Activated naive CD8-positive, alpha-beta T cell treated with anti-CD3 and anti-CD28 coated beads, Interleukin-2, amount 50 U/mL, for 16 hours (primary cell): ENCODE results near the gene OR7A5.
"Not testable (repeated sequence)": the region's sequence is repeated elsewhere in the genome, so short reads cannot be mapped to it uniquely, and the experiment has no call there.

ENCODE experiments used
- DNase-seq: peaks from one replicate; pipeline ENCODE4 v3.0.0-alpha.2; 2020; ENCODE audit warnings: low read depth, low spot score

The OR7A5 gene

DNA sequence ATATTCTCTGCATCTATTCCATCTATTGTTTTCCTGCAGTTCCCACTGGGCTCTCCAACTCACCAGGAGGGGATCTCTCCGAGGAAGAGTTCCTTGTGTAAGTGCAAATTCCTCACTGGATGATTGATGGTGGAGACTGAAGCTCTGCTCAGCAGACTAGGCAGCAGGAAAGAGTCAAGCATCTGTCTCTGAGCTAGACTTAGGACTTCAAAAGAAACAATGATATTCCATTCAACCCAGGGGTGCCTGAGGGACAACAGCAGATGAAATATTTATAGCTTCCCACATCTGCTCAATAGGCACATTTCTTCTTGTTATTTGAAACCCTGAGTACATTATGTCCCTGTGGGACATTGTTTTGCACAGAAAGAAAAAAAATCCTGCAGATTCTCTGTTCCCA, at the start of gene OR7A5, which contains the start of gene OR7C1:
Gene OR7A5, minus strand, starts transcription at position 175 of the 400 bp plus-strand sequence. CDS start 6,944 bp downstream, outside the sequence.
Gene OR7C1, minus strand, starts transcription at position 175 of the 400 bp plus-strand sequence. CDS start 35,049 bp downstream, outside the sequence.
- DNase-seq: no peak

DNA sequence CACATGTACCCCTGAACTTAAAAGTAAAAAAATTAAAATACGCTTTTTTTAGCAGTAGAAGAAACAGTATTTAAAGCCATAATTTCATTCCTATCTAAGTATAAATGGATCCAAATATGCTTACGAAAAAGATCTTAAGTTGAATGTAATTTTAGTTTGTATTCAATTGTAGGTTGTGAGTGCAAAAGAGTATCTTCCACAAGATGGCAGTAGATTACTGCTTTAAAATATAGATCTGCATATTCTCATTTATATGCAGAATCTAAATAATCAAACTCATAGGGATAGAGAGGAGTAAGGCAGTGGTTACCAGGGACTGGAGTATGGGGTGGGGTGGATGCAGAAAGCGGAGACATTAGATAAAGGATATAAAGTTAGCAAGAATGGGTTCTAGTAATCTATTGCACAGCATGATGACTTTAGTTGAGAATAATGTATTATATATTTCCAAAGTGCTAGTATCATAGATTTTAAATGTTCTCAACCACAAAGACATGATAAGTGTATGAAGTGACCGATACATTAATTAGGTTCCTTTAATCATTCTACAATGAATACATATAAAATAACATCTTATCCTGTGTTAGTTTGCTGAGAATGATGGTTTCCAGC, 36.7 kb upstream of the OR7A5 start:
- no peak for DNase-seq

DNA sequence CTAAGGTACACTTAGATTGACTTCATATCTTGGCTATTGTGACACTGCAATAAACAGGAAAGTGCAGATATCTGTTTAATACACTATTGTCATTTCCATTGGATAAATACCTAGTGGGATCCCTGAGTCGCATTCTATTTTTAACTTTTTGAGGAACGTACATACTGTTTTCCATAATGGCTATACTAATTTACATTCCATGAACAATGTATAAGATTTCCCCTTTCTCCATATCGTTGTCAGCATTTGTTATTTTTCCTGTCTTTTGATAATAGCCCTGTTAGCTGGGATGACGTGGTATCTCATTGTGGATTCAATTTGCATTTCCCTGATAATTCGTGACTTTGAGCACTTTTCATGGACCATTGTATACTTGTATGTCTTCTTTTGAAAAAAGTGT, 33.5 kb upstream of the OR7A5 start:
- DNase-seq: no peak

DNA sequence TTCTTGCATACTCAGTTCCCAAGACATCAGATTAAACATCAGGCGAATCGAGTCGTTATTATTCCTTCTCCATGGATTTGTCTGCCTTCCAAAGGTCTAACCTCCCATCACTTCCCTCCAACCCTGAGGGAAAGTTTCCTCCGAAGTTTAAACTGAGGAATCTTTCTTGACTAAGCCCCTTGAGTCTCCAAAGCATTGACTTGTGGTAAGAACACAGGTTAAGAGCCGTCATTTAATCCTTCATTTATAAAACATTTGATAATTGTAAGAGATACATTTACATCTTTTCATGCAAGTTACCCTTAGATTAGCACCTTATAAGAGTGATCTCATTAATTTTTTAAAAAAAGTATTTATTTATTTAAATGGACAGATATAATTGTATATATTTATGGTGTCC, 13.8 kb upstream of the OR7A5 start, which contains the start of gene OR7A10:
Gene OR7A10, minus strand, starts transcription at position 101 of the 400 bp plus-strand sequence. CDS start 7,045 bp downstream, outside the sequence.
- DNase-seq: no peak

DNA sequence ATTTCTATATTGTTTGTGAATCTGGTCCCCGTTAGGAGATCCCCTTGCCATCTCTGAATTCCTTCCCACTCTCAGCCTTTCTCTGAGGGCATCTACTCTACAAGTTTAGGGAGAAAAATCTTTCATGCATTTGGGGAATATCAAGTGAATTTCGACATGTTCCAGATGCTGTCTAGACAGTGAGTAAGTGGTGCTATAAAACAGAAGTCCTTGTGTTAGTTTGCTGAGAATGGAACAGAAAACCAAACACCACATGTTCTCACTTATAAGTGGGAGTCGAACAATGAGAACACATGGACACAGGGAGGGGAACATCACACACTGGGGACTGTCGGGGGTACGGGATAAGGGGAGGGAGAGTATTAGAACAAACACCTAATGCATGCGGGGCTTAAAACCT, 8.6 kb upstream of the OR7A5 start:
- DNase-seq: no peak

DNA sequence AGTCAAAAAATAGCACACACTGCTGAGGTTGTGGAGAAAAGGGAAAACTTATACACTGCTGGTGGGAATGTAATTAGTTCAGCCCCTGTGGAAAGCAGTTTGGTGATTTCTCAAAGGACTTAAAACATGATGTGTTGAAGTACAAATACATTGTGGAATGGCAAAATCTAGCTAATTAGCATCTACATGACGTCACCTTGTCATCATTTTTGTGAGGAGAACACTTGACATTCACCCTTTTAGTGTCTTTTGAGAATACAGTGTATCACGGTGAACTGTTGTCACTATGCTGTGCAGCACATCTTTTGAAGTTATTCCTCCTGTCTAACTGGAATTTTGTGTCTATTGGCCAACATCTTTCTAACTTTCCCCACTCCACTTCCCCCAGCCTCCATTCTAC, 8.2 kb upstream of the OR7A5 start:
- DNase-seq: no peak

DNA sequence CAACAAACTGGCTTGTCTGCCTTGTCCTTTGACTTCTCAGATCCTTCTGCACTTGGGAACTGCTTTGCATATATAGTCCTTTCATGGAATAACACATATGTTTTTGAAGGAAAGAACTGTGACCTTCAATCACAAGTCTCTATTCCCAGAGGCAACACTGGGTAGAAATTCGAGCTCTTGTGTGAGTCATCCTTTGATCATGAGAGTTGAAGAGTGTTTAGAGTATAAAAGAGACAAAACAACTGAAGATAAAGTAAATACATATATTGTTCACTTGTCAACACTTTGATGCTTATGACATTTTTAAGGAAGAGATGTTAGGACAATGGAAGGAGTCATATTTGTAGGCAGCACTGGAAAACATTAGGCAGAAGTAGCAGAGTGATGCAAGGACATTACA, 5.2 kb upstream of the OR7A5 start:
- no peak for DNase-seq

DNA sequence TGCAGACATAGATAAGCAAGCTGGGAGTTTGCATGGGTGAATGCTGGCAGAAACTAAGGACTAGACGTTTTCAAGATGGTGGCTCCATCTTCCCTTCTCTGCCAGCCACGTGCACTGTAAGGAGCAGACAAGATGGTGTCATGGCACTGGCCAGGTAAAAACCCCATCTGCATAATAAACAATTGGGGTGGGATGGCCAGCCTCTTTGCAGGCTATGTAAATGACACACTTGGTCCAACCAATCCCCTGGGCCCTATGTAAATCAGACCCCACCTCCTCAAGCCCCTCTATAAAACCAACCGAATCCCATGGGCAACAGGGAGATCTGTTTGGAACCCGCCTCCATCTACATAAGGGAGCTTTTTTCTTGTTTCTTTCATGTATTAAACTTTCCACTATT, 2.4 kb upstream of the OR7A5 start:
- no peak for DNase-seq

DNA sequence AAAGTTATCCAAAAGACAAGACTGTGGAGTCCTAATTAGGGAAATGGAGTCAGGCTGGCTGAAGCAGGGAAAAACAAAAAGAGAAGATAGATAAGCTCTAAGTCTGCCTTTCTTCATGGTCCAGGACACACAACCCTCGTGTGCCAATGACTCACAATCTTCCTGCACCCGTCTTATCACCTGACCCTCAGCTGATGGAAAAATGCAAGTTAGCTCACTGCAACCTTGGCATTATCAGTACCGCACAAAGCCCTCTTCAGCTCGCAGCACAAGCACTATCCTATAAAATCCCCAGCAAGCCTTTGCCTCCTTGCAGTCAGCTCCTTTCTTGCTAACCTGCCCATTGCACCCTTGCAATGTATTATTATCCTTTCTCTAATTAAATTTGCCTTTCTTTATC, 4.3 kb downstream of the OR7A5 start:
- no peak for DNase-seq

DNA sequence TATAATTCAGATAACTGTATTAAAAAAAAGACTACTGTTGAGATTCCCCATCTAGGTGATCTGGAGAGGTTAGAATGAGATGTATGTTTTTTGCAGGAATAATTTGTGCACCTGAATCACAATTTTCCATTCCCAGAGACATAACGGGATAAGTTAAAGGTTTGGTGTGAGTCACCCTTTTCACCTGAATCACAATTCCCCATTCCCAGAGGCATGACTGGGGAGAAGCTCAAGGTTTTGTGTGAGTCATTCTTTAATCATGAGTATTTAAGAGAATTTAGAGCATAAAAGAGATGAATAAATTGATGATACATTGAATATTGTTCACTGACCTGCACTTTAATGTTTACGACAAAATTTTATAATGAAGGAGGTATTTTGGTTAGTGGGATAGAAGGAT, 9.0 kb downstream of the OR7A5 start:
- no peak for DNase-seq

DNA sequence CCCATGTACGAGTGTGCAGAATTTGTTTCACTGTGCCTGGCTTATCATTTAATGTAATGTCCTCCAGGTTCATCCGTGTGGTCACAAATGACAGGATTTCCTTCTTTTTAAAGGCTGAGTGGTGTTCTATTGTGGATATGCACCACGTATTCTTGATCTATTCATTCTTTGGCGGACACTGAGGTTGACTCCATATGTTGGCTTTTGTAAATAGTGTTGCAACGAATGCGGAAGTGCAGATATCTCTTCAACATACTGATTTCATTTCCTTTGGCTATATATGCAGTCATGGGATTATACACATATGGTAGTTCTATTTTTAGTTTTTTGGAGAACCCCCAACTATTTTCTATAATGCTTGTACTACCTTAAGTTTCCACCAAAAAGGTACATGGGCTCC, 13.0 kb downstream of the OR7A5 start:
- DNase-seq: no peak

DNA sequence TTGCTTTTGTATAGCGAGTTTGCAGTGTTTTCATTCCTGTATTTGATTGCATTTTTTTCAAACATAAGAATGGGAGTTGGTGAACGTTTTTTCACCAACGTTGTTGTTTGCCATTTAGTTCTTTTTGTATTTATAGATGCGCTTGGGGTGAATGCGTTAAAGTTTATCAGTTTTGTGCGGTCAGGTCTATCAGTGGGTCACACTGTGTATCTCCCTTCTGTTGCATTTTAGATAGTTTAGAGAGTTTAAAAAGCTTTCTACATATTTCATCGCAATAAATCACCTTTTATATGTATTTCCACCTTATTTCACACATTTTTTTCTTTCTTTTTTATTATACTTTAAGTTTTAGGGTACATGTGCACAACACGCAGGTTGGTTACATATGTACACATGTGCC, 16.4 kb downstream of the OR7A5 start:
- no peak for DNase-seq

DNA sequence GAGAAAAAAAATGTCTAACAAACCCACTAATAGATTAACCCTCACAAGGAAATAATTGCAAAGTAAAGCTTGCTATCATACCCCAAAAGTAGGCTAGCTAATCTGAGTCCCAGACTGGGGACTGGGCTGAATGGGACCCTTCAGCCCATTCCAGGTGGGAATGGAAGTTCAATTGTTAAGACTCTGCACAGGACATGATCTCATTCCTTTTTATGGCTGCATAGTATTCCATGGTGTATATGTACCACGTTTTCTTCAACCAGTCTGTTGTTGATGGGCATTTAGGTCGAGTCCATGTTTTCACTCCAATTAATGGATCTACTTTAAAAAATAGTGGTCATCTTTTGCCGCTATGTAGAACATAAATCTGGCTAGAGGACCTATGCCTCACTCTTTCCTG, 17.9 kb downstream of the OR7A5 start:
- DNase-seq: no peak

DNA sequence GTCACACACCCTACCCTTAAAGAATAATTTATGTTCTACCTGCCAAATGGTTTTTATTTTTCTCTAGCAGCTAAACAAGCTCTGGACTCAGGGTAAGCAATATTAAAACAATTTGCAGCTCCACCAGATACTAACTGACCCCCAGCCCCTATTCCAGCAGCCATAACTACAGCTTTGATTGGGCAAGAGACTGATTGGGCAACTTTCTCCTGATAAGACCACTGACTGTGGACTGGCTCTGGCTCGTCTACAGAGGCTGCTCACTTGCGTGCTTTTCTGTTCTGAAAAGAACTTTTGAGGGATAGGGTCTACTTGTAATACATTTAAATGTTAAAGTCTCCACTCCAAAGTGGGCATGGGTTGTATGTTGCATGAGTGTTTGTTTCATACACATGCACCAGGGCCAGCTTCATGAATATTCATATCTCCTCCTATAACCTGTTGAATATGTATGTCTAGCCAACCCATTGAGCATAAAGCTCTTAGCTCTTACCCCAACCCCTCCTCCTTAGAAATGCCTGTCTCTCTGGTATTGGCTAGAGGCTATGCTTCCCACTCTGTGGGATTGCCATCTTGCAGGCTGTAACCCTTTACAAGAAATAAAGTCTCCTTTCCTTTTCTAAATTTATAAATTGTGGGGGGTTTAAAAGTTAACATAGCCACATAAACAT, 19.9 kb downstream of the OR7A5 start:
- no peak for DNase-seq

DNA sequence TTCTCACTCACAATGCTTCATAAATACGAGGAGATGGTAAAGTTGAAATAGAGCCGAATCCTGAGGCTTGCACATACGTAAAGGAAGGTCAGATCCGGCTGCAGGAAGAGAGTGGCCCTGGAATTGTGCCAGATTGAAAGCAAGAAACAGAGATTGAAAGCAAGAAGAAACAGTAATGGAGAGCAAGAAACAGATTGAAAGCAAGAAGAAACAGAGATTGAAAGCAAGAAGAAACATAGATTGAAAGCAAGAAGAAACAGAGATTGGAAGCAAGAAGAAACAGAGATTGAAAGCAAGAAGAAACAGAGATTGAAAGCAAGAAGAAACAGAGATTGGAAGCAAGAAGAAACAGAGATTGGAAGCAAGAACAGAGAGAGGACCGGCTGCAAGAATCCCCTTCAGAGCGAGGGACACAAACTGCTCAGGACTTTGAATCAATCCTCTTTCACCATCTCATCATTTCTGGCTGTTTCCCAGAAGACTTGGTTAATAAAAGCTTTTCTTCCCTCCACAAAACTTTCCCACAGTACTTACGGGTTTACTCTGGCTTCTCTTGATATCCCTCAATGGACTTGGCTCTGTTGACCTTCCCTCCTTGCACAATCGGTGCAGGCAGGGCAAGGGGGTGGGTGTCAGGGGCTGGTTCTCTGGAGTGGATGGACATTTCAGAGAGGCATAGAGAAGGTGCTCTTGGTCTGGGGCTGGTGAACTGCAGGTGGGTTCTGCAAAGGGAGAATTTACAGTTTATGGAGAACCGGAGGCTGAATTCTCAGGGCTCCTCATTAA, 25.5 kb downstream of the OR7A5 start:
- no peak for DNase-seq

DNA sequence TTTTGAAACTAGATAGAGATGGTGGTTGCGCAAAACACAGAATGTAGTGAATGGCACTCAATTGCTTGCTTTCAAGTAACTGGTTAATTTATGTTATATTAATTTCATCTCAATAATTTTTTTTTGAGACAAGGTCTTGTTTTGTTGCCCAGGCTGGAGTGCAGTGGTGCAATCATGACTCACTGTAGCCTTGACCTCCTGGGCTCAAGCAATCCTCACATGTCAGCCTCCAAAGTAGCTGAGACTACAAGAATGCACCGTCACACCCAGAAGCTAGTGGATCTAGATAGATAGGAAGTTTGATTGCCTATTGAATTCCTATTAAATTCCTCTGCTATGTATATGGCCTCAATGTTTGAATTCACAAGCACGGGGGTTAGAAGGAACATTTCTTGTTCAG, 30.2 kb downstream of the OR7A5 start:
- DNase-seq: no peak

DNA sequence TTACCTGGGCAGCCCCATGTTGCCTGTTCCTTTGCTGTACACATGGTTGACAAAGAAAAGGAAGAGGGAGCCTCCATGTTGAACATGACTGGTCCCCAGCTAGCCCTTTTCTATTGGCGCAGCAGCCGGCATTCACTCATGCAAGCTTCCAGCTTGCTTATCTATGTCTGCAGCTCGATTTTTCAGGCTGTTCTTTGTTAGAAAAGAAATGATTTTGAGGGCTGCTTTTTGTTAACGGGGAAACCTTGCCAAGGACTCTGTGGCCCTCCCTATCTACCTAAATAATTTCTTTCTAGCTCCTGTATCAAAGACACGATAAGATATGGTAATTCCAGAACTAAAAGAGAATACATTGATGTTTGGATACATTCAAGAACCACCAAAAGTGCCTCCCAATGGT, 36.2 kb downstream of the OR7A5 start:
- no peak for DNase-seq

DNA sequence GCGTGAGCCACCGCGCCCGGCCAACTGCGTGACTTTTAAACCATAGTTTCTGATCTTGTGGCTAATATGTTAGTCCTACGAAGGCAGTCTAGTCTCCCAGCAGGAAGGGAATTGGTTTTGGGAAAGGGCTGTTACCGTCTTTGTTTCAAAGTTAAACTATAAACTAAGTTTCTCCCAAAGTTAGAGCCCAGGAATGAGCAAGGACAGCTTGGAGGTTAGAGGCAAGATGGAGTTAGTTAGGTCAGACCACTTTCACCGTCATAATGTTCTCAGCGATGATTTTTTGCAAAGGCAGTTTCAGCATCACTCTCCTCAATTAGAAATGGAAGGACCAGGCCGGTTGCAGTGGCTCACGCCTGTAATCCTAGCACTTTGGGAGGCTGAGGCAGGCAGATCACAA, 39.0 kb downstream of the OR7A5 start:
- no peak for DNase-seq

DNA sequence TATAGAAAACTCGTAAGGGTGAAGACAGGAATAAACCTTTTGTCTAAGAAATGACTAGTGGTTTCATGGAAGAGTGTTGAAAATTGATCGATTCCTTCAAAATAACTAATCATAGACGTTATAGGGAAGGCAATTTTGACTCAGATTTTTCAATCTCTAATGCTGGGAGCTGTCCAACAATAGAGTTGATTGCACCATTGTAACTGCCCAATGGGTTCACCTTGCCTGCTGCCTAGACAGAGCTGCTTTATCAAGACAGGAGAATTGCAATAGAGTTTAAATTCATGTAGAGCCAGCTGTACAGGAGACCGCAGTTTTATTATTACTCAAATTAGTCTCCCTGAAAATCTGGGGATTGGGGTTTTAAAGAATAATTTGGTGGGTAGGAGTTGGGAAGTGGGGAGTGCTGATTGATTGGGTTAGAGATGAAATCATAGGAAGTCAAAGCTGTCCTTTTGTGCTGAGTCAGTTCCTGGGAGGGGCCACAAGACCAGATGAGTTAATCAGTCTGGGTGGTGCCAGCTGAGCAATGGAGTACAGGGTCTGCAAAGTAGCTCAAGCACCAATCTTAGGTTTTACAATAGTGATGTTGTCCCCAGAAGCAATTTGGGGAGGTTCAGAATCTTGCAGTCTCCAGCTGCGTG, 39.8 kb downstream of the OR7A5 start:
- no peak for DNase-seq

DNA sequence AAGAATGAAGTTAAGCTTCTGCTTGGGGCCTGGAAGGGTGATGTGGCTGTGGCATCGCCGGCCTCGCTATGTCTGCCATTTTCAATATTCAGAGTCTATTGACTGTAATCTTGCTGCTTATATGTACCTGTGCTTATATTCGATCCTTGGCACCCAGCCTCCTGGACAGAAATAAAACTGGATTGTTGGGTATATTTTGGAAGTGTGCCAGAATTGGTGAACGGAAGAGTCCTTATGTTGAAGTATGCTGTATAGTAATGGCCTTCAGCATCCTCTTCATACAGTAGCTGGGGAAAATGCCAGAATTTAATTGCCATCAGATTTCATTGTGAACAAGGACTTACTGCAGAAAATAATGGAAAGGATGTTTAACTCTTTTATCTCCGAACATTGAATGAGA, 42.7 kb downstream of the OR7A5 start:
- not testable (repeated sequence) for DNase-seq

DNA sequence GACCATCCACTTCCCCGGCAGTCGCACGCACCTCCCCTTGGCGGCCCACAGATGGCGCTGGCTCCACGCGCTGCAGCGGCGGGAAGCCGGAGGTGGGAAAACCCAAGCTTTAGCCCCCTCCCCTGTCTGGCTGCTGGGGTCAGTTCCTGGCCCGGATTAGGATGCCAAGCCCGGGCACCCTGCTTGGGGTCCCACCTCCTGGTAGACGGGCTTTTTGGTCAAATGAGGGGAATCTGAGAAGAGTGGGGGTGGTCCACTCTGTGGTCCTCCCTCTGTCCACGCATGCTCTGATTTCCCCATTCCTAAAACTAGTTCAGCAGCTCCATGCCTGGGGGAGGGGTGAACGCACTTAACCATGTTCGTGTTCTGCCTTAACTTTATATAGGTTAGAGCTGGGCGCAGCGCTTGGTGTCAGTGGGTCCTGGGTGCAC, 48.5 kb downstream of the OR7A5 start:
- DNase-seq: no peak
